ENCODE data around the gene INPP5J.
"Not testable (repeated sequence)": the region's sequence is repeated elsewhere in the genome, so short reads cannot be mapped to it uniquely, and the experiment has no call there.

DNA sequence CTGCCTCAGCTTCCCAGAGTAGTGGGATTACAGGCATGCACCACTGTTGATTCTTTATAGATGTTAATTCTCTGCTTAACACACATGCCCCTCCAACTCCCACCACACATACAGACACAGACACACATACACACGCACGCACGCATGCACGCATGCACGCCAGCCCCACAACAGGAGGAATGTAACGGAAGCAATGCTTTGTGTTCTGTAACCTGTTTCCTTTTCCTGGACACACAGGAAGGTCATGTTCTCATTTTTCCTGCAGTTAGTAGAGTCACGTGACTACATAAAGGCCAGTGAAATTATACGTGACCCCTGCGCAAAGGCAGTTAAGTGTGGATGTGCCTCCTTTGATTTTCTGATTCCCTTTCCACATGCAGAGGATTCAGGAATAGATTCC lies 49.6 kb upstream of the INPP5J start:
- TF ChIP-seq, protein P1, sequence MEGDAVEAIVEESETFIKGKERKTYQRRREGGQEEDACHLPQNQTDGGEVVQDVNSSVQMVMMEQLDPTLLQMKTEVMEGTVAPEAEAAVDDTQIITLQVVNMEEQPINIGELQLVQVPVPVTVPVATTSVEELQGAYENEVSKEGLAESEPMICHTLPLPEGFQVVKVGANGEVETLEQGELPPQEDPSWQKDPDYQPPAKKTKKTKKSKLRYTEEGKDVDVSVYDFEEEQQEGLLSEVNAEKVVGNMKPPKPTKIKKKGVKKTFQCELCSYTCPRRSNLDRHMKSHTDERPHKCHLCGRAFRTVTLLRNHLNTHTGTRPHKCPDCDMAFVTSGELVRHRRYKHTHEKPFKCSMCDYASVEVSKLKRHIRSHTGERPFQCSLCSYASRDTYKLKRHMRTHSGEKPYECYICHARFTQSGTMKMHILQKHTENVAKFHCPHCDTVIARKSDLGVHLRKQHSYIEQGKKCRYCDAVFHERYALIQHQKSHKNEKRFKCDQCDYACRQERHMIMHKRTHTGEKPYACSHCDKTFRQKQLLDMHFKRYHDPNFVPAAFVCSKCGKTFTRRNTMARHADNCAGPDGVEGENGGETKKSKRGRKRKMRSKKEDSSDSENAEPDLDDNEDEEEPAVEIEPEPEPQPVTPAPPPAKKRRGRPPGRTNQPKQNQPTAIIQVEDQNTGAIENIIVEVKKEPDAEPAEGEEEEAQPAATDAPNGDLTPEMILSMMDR (IDR thresholded peaks at IDR 0.05): not testable (repeated sequence)
- not testable (repeated sequence) for TF ChIP-seq POLR2A (IDR thresholded peaks at IDR 0.05)

Data from heart left ventricle (tissue), 13 donors.